PC-3 (cell line): Measurements from ENCODE around the gene AHNAK.

ENCODE experiments used
- CTCF ChIP-seq: fragments of 300-600 bp; sonication (generic); conservative IDR thresholded peaks from 2 replicates; pipeline ENCODE4 v1.5.1; 2017; ENCODE audit warnings: antibody characterized with exemption, low read depth, mild to moderate bottlenecking, low read length
- EZH2 ChIP-seq: fragments of 300-600 bp; sonication (generic); IDR thresholded peaks from one replicate; pipeline ENCODE4 v1.6.1; 2017; ENCODE audit warnings: antibody characterized with exemption, mild to moderate bottlenecking, low read length; ENCODE audit not compliant: unreplicated experiment

- TF ChIP-seq CTCF, result no peak
- TF ChIP-seq EZH2, result no peak
Observed at GRCh38 chr11:62573592-62574362, 27.2 kb upstream of the AHNAK start, which contains the start of gene EEF1G.
